Astrocyte (in vitro differentiated cells and primary cell): ENCODE measurements around the gene TLE1.

ENCODE experiments used
- CTCF ChIP-seq: IDR thresholded peaks from 2 replicates; pipeline ENCODE4 v1.5.1; 2011; ENCODE audit warnings: low read depth, mild to moderate bottlenecking, inconsistent platforms, low read length, moderate library complexity; ENCODE audit not compliant: insufficient read depth
- EZH2 ChIP-seq: IDR thresholded peaks from 2 replicates; pipeline ENCODE4 v1.6.1; 2012; ENCODE audit warnings: mild to moderate bottlenecking, low read length, inconsistent platforms; ENCODE audit not compliant: insufficient read depth

GRCh38 chr9:81592887-81593266, 96.5 kb downstream of the TLE1 start:
- no peak for TF ChIP-seq EZH2
- TF ChIP-seq CTCF = no peak
